SU-DHL-6 (cell line): ENCODE measurements around the gene IFI27L1.

Experiments
- H2AFZ ChIP-seq: fragments of 200-600 bp; sonication (generic); 2 replicates; pipeline ENCODE4 v1.6.1; 2014; ENCODE audit warnings: low read depth, mild to moderate bottlenecking, moderate library complexity, mixed read lengths, antibody characterized with exemption, low read length; ENCODE audit not compliant: severe bottlenecking
- H3F3A ChIP-seq: fragments of 200-600 bp; shearing (Covaris generic); 2 replicates; pipeline ENCODE4 v1.6.0; 2016; ENCODE audit warnings: antibody characterized with exemption, mild to moderate bottlenecking; ENCODE audit not compliant: insufficient read depth
- H3K27ac ChIP-seq: fragments of 200-600 bp; sonication (generic); 2 replicates; pipeline ENCODE4 v1.5.1; 2016; ENCODE audit warnings: low read depth, mild to moderate bottlenecking, low read length, moderate library complexity, mixed read lengths
- H3K27me3 ChIP-seq: fragments of 200-600 bp; sonication (generic), shearing (Covaris generic); 2 replicates; pipeline ENCODE4 v1.6.0; 2014; ENCODE audit warnings: mild to moderate bottlenecking, low read length
- H3K36me3 ChIP-seq: fragments of 200-600 bp; sonication (generic); 2 replicates; pipeline ENCODE4 v1.6.1; 2014; ENCODE audit warnings: mild to moderate bottlenecking, low read length, mixed read lengths
- H3K4me2 ChIP-seq: fragments of 300-600, 200-600 bp; shearing (Covaris generic), sonication (generic); 2 replicates; pipeline ENCODE4 v1.6.0; 2014; ENCODE audit warnings: low read length, low read depth, mild to moderate bottlenecking; ENCODE audit not compliant: poor library complexity, severe bottlenecking
- H3K4me3 ChIP-seq: fragments of 200-600 bp; sonication (generic); 2 replicates; pipeline ENCODE4 v1.5.1; 2014; ENCODE audit warnings: antibody characterized with exemption, low read length, mild to moderate bottlenecking, mixed read lengths; ENCODE audit not compliant: insufficient read depth, poor library complexity, severe bottlenecking
- H3K79me2 ChIP-seq: fragments of 200-600 bp; sonication (generic); 2 replicates; pipeline ENCODE4 v1.6.1; 2014; ENCODE audit warnings: mild to moderate bottlenecking, low read length, moderate library complexity; ENCODE audit not compliant: insufficient read depth
- H3K9ac ChIP-seq: fragments of 200-600 bp; sonication (generic); 2 replicates; pipeline ENCODE4 v1.7.0; 2014; ENCODE audit warnings: mild to moderate bottlenecking, low read length
- H3K9me2 ChIP-seq: fragments of 200-600 bp; sonication (generic); replicated peaks from 2 replicates; pipeline ENCODE4 v1.6.1; 2014; ENCODE audit warnings: low read length; ENCODE audit not compliant: insufficient read depth
- H3K9me3 ChIP-seq: fragments of 200-600 bp; sonication (generic); 2 replicates; pipeline ENCODE4 v1.6.1; 2014; ENCODE audit warnings: low read length, mixed read lengths; ENCODE audit not compliant: insufficient read depth
- H4K20me1 ChIP-seq: fragments of 200-600 bp; sonication (generic); 2 replicates; pipeline ENCODE4 v1.6.1; 2014; ENCODE audit warnings: low read depth, mild to moderate bottlenecking, antibody characterized with exemption, low read length, moderate library complexity, mixed read lengths
- CTCF ChIP-seq: fragments of 200-600 bp; sonication (generic); IDR thresholded peaks from one replicate; pipeline ENCODE4 v1.5.1; 2017; ENCODE audit warnings: antibody characterized with exemption, mild to moderate bottlenecking, low read length, moderate library complexity; ENCODE audit not compliant: insufficient read depth, poor library complexity, severe bottlenecking
- EZH2phosphoT487 ChIP-seq: fragments of 200-600 bp; sonication (generic), shearing (Covaris generic); conservative IDR thresholded peaks from 2 replicates; pipeline ENCODE4 v1.6.1; 2018; ENCODE audit warnings: mild to moderate bottlenecking, antibody characterized with exemption, low read length, moderate library complexity, mixed read lengths

Gene IFI27L1

DNA sequence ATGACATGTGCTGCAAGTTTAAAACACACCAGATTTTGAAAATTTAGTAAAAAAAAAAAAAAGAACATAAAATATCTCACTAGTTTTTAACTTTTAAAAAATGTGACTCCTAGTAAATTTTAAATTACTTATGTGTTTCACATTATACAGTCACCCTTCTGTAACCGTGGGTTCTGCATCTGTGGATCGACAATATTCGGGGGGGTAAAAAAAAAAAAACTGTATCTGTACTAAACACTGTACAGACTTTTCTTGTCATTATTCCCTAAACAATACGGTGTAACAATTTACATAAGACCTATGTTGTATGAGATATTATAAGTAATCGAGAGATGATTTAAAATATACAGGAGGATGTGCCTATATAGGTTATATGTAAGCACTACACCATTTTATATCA lies 3.3 kb upstream of the IFI27L1 start:
- no peak overlapping the region for H3K27ac ChIP-seq
- H3K9ac ChIP-seq, result 0 out of 2 replicates have a peak overlapping the region, but pooled peaks have one; percentile 93
- TF ChIP-seq CTCF (no peak), EZH2phosphoT487 (no peak)
- peak overlapping the region; percentile 86 for H3K4me2 ChIP-seq
- peaks cover 17% of the 10 kb centered on the region; the same call in 1 of the 2 replicates for H3F3A ChIP-seq
- peak overlapping the region; percentile 89 for H3K4me3 ChIP-seq
- peaks cover 6% of the 10 kb centered on the region; the same call in 1 of the 2 replicates for H3K9me3 ChIP-seq
- H3K27me3 ChIP-seq, result no peaks in the 10 kb centered on the region
- H3K36me3 ChIP-seq, result peaks cover 52% of the 10 kb centered on the region
- peaks cover 97% of the 10 kb centered on the region for H3K79me2 ChIP-seq
- H4K20me1 ChIP-seq, result peaks cover 10% of the 10 kb centered on the region; the same call in 1 of the 2 replicates
- H3K9me2 ChIP-seq, result no peaks in the 10 kb centered on the region
- no peak overlapping the region for H2AFZ ChIP-seq

DNA sequence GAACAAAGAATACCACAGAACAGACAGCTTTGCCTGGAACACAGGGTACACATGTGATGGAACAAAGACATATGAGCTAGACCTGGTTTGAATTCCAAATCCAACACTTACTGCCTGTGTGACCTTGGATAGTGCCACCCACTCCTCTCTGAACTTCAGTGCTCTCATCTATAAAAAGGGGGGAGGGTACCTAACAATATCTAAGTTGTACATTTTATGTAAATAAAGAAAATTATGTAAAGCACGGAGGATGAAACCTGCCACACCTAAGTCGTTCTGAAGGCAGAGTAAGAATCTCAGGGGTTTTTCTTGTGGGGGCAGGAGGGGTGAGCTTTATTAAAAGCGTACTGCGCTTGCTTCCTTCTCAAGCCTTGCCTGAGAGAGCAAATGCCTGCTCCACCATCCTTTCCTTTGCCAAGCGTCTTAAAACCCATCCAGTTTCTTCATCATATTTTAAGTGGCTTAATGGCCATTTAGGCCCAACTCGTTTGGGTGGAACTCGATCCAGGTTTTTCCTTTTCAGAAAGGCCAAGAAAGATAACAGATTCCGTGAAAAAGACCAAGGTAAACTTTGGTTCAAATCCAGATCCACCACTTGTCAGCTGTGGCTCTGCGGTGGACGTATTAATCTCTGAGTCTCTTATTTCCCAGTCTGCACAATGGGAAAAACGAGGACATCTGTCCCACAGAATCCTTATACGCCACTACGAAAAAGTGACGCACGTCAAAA lies 1.1 kb upstream of the IFI27L1 start:
- Histone ChIP-seq H3K9me2 (no peaks in the 10 kb centered on the region), H3K27me3 (no peaks in the 10 kb centered on the region), H3K36me3 (peaks cover 40% of the 10 kb centered on the region), H3K27ac (peak overlapping the region; percentile 69), H4K20me1 (peaks cover 10% of the 10 kb centered on the region; the same call in 1 of the 2 replicates), H3K4me2 (peak overlapping the region; percentile 86), H2AFZ (peak overlapping the region; percentile 44), H3K9me3 (no peaks in the 10 kb centered on the region; the same call in 1 of the 2 replicates), H3K79me2 (peaks cover 75% of the 10 kb centered on the region), H3K4me3 (peak overlapping the region; percentile 89), H3K9ac (peak overlapping the region; percentile 93), H3F3A (peaks cover 8% of the 10 kb centered on the region; the same call in 1 of the 2 replicates)
- TF ChIP-seq EZH2phosphoT487, result no peak
- TF ChIP-seq CTCF, result no peak

- no peak overlapping the region for H3K27ac ChIP-seq
- no peak for TF ChIP-seq CTCF
- no peak for TF ChIP-seq EZH2phosphoT487
- peak overlapping the region; percentile 93 for H3K9ac ChIP-seq
- peaks cover 62% of the 10 kb centered on the region for H3K79me2 ChIP-seq
- H3K9me3 ChIP-seq, result no peaks in the 10 kb centered on the region
- H2AFZ ChIP-seq, result peak overlapping the region; percentile 91
- H3K4me2 ChIP-seq, result peak overlapping the region; percentile 86
- H3F3A ChIP-seq, result no peaks in the 10 kb centered on the region
- H3K36me3 ChIP-seq, result peaks cover 28% of the 10 kb centered on the region
- peaks cover 10% of the 10 kb centered on the region; the same call in 1 of the 2 replicates for H4K20me1 ChIP-seq
- no peaks in the 10 kb centered on the region for H3K27me3 ChIP-seq
- H3K4me3 ChIP-seq, result peak overlapping the region; percentile 89
- H3K9me2 ChIP-seq, result no peaks in the 10 kb centered on the region
These were observed 293 bp downstream of the IFI27L1 start for GRCh38 chr14:94081386-94081820.
